ENCODE data around the gene NACC1. TPM values are rescaled to one million over a fixed set of nuclear protein-coding genes. Genes with fewer than 3 reads are reported as not detected.

Gene NACC1
- total and polyA plus RNA-seq, 2 of the 8 experiments (the other 6 are each of a cell fraction or from before 2014, with no cell fraction given), result 234 to 301 TPM

GRCh38 chr19:13152974-13153568 lies 35.0 kb downstream of the NACC1 start (continued):
- TF ChIP-seq CHD1 (IDR thresholded peaks at IDR 0.05; ENCODE audit: low read depth, low read length) (no peak; the same call in none of the 2 replicates), PHF8 (conservative IDR thresholded peaks at IDR 0.05; ENCODE audit: low read depth, low read length) (peak; percentile 85), CHD7 (IDR thresholded peaks at IDR 0.05; ENCODE audit: insufficient replicate concordance, low read length) (no peak), SIRT6 (IDR thresholded peaks at IDR 0.05; ENCODE audit: low read length) (peak; percentile 59)

Data from H1 (cell line).